Measurements from ENCODE around the gene KISS1.

KISS1 gene

DNA sequence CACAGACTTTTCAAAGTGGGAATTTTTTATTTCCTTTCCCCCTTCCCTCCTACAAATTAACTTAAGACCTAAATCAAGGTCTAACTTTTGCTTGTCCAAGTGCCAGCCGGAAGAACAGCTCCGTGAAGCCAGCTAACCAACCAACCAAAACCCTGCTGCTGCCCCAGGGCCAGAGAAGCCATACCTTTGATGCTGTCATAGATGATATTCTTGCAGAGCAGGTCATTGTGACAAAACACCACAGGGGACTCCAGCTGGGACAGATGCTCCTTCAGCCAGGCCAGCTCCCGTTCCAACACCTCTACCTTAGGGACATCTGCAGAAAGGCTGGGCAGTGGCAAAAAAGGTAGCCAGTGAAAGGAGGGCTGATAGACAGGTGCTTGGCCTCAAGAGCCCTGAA, 55.2 kb downstream of the KISS1 start:
- no peak for FAIRE-seq
- DNase-seq (ENCODE audit: low spot score), result no peak

Data from urothelium cell line (cell line).